GM13977 (cell line): ENCODE results near the gene PDE6A.

Experiments used
- DNase-seq: peaks from one replicate; pipeline ENCODE4 v3.0.0; 2012; ENCODE audit warnings: low spot score
- CTCF ChIP-seq: IDR thresholded peaks from 2 replicates; pipeline ENCODE4 v1.5.1; 2012; ENCODE audit warnings: mild to moderate bottlenecking, control low read depth; ENCODE audit not compliant: insufficient read depth; ENCODE audit errors: extremely low read depth, missing control alignments
- in situ Hi-C: fragments of 300-500 bp; cut with MboI; formaldehyde crosslinking; loops from one replicate; pipeline ENCODE4 v1.12.0; 2022; ENCODE audit warnings: low sequenced_read_pairs, low pct_unique_long_range_greater_than_20kb, mixed read lengths, inconsistent platforms; ENCODE audit not compliant: unreplicated experiment

PDE6A gene

GRCh38 chr5:149833116-149833827 is 111.3 kb downstream of the PDE6A start:
- in situ Hi-C loops: loop anchor here (10.0 kb wide), 1 partner anchor 152 kb away; no protein-coding TSS in a partner anchor
- TF ChIP-seq CTCF: no peak
- DNase-seq: no peak

DNA sequence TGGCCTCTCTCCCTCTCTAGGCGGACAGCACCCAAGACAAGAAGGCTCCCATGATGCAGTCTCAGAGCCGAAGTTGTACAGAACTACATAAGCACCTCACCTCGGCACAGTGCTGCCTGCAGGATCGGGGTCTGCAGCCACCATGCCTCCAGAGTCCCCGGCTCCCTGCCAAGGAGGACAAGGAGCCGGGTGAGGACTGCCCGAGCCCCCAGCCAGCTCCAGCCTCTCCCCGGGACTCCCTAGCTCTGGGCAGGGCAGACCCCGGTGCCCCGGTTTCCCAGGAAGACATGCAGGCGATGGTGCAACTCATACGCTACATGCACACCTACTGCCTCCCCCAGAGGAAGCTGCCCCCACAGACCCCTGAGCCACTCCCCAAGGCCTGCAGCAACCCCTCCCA is 112.0 kb downstream of the PDE6A start:
- TF ChIP-seq CTCF: no peak
- in situ Hi-C loops: loop anchor here (10.0 kb wide), 1 partner anchor 152 kb away; no protein-coding TSS in a partner anchor
- no peak for DNase-seq

GRCh38 chr5:149831492-149831891 is 113.1 kb downstream of the PDE6A start:
- no peak for TF ChIP-seq CTCF
- in situ Hi-C loops: loop anchor here (10.0 kb wide), 1 partner anchor 153 kb away; no protein-coding TSS in a partner anchor
- peak; percentile 85 for DNase-seq

DNA sequence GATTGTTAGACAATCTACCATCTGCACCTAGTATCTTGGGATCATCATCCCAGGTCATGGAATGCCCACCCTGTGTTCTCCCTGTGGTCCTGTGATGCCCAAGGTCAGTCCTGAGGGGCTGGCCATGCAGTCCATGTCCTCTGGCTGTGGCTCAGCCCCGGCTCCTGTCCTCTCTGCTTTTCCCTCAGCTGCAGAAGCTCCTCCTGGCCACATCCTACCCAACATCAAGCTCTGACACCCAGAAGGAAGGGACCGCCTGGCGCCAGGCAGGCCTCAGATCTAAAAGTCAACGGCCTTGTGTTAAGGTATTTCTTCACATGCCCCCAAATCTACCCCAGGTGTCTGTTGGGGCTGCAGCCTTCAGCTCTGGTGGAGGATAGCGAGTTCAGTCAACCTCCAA is 114.0 kb downstream of the PDE6A start:
- in situ Hi-C loops: loop anchor here (10.0 kb wide), 1 partner anchor 154 kb away; no protein-coding TSS in a partner anchor
- no peak for DNase-seq
- TF ChIP-seq CTCF: no peak

GRCh38 chr5:149829954-149830353 is 114.6 kb downstream of the PDE6A start:
- peak; percentile 54 for DNase-seq

More at GRCh38 chr5:149829954-149830353, 114.6 kb downstream of the PDE6A start:
- in situ Hi-C loops: loop anchor here (10.0 kb wide), 2 partner anchors 155 to 185 kb away; no protein-coding TSS in a partner anchor
- peak; percentile 30 for TF ChIP-seq CTCF
